NCI-H446 treated with DMSO at 0.1 percent for 48 hours (cell line): ENCODE data around the gene MCF2L.
"Not testable (repeated sequence)": the region's sequence is repeated elsewhere in the genome, so short reads cannot be mapped to it uniquely, and the experiment has no call there.

Source experiments
- DNase-seq: peaks from one replicate; lab custom pipeline; 2025; lab: John Stamatoyannopoulos, UW

The MCF2L gene, protein sequence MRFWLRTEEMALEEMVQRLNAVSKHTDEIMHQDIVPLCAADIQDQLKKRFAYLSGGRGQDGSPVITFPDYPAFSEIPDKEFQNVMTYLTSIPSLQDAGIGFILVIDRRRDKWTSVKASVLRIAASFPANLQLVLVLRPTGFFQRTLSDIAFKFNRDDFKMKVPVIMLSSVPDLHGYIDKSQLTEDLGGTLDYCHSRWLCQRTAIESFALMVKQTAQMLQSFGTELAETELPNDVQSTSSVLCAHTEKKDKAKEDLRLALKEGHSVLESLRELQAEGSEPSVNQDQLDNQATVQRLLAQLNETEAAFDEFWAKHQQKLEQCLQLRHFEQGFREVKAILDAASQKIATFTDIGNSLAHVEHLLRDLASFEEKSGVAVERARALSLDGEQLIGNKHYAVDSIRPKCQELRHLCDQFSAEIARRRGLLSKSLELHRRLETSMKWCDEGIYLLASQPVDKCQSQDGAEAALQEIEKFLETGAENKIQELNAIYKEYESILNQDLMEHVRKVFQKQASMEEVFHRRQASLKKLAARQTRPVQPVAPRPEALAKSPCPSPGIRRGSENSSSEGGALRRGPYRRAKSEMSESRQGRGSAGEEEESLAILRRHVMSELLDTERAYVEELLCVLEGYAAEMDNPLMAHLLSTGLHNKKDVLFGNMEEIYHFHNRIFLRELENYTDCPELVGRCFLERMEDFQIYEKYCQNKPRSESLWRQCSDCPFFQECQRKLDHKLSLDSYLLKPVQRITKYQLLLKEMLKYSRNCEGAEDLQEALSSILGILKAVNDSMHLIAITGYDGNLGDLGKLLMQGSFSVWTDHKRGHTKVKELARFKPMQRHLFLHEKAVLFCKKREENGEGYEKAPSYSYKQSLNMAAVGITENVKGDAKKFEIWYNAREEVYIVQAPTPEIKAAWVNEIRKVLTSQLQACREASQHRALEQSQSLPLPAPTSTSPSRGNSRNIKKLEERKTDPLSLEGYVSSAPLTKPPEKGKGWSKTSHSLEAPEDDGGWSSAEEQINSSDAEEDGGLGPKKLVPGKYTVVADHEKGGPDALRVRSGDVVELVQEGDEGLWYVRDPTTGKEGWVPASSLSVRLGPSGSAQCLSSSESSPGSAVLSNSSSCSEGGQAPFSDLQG

DNA sequence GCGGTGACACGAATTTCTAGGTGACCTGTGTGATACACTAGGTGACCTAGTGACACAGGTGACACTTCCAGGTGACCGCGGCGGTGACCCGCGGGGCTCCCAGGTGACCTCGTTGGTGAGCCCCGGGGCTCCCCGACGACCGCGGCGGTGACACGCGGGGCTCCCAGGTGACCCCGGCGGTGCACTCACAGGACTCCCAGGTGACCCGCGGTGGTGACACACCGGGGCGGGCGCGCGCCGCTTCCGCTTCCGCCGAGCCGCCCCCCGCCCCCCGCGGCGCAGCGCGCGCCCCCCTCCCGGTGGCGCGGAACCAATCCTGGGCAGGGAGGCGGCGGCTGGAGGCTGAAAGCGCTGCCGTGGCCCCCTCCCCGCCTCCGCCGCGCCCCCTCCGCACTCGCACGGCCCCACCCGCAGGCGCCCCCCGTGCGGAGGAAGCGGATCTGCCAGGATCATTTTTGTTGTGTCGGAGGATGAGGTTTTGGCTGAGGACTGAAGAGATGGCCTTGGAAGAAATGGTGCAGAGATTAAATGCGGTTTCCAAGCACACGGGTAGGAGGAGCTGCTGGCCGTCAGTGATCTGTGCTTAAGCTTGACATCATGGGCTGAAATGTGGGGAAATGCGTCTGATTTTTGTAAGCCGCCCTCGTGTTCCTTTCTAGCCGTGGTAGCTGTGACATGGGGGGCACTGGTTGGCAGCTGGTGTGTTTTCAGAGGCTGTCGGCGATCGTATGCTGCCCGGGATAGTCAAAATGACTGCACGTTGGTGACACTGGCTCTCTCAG is at the start of gene MCF2L:
Gene MCF2L (plus strand): TSS at position 305 of the 782 bp plus-strand sequence. CDS start 166 bp downstream, at position 471.
- no peak for DNase-seq

DNA sequence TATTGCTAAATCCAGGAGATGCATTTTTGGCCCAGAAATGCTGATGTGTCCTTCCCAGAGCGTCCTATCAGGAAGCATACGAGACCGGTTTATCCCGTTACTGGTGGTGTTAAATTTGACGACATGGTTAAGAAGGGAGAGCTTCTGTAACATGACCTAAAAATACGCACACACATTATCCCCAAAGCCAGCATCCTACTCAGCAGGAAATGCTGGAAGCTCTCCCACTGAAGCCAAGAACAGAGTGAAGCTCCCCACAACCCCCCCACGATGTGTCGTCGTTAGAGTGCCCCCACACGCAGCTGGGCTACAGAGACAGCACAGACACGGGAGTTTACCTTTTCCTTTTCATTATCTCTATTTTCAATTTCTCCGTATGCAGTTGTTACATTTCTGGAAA is 45.1 kb upstream of the MCF2L start:
- DNase-seq, result no peak

DNA sequence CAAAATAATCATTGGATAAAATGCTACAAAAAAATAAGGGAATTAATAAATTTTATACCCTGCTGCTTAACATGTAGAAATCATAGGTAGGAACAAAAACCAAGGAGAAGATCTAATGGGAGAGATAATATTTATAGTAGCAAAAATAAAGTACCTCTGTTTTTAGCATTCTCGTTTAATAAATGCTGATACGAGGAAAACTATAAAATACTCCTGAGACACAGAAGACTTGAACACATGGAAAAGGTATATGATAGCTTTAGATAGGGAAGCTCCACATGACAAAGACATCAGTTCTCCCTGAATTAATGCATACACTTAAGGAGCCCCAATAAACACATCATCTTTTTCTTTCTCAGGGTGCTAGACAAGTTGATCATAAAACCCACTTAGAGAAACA is 44.6 kb upstream of the MCF2L start:
- DNase-seq, result no peak

DNA sequence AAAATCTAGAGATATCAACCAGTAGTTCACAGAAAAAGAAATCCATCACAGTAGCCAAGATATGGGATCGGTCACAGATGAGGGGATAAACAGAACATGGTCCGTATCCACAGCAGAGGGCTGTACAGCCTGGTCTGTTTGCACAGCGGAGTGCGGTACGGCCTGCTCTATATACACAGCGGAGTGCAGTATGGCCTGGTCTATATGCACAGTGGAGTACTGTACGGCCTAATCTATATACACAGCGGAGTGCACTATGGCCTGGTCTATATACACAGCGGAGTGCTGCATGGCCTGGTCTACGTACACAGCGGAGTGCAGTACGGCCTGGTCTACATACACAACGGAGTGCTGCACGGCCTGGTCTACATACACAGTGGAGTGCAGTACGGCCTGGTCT is 43.0 kb upstream of the MCF2L start:
- DNase-seq, result no peak

DNA sequence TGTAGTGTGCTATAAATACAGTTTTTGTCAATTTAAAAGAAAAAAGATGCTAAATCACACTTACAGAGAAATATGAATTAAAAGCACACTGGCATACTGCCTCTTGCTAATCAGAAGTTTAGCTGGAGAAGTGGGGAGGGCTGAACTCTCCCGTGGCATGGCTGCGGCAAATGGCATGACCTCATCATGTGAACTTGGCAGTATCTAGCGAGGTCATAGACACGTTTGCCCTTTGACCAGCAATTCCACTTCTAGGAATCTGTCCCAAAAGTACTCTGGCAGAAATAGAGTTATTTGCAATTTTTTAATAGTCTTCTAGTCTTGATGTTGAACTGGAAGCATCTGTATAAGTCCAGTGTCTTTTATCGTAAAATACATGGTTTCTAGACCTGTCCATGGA is 42.0 kb upstream of the MCF2L start:
- no peak for DNase-seq

DNA sequence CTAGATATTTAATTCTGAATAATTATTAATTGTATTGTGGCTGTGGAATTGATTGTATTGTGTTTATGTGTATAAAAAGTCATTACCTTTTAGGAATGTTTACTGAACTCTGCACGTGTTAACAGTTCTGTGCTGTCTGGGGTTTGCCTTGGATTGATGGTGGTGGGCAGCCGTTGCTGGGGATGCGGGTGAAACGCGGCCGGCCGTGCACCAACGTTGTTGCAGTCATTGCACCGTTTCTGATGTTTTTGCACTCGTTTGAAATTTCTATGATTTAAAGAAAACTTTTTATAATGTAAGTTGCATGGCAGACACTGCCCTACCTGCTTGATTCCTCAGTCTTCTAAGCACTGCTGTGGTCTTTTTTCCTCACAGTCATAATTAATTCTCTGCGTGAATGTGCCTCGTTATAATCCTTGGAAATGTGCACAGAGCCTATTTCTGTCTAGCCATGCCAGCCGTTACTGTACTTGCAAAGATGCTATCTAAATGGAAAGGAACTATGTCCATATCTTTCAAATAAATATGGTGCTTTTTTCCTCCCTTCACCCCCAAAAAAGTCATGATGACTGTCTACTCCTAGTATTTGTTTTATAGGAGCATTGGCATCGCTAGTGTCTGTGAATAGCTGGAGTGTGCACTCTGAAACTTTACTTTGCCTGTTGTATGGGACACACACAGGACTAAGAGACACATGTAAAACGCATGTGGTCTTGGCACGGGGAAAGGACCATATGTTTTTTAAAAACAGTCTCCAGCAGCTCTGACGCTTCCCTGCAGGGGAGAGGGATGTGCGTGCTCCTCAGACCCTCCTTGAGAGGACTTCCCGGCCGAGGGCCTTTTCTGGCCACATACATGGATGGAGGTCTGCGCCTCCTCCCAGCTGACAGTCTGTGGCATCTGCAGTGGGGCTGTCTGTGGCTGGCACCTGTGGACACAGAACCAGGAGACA is 40.7 kb upstream of the MCF2L start:
- DNase-seq, result no peak

DNA sequence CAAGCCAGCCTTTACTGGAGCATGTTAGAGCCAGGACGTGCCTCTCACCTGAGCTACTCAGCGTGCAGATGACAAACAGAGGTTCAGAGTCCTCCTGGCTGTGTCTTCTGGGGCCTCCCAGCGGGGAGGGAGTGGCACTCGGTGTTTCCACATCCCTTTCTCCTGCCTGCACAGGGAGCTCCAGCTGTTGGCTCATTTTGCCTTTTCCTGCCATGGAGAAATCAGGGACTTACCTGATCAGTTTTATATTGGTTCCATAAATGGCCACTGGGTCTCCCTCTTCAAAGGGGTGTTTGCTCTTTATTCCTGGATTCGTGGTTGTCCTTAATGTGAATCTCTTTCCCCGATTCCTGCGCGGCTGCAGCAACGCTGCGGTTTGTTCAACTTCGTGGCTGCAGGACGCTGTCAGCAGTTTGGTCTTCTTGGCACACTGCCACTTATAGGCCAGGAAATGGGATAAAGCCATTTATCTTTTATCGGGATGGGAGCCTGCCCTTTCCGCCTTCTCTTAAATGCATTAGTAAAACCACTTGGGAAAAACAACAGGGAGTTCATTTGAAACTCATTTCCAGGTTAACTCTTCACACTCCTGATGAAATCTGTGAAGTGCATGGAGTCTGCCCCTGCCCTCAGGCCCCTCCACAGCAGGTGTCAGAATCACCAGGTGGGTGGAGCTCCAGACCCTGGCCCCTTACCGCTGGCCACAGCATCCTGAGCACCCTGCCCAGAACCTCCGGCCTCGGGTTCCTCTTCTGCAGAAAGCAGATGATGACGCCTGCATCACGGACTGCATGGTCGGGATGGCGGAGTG is 39.8 kb upstream of the MCF2L start:
- no peak for DNase-seq

DNA sequence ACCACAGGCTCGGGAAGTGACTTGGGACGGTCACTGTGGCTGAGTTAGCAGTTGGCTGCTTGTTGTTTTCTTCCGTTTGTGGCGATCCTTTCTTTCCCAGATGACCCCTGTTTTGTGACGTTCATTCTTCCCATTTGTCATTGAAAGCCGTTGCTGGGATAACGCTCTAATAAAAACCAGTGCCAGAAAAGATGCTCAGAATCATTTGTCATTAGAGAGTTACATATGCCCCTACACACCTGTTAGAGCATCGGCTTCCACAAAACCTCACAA is 39.3 kb upstream of the MCF2L start:
- DNase-seq, result no peak

DNA sequence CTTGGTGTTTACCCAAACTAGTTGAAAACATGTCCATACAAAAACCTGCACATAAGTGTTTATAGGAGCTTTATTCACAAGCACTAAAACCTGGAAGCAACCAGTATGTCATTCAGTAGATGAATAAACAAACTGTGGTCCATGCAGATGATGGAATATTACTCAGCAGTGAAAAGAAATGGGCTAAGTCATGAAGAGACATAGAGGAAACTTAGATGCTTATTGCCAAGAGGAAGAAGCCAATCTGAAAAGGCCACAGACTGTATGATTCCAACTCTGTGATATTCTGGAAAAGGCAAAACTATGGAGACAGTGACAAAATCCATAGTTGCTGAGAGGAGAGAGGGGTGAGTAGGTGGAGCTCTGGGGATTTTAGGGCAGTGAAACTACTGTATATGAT is 38.8 kb upstream of the MCF2L start:
- DNase-seq, result no peak

DNA sequence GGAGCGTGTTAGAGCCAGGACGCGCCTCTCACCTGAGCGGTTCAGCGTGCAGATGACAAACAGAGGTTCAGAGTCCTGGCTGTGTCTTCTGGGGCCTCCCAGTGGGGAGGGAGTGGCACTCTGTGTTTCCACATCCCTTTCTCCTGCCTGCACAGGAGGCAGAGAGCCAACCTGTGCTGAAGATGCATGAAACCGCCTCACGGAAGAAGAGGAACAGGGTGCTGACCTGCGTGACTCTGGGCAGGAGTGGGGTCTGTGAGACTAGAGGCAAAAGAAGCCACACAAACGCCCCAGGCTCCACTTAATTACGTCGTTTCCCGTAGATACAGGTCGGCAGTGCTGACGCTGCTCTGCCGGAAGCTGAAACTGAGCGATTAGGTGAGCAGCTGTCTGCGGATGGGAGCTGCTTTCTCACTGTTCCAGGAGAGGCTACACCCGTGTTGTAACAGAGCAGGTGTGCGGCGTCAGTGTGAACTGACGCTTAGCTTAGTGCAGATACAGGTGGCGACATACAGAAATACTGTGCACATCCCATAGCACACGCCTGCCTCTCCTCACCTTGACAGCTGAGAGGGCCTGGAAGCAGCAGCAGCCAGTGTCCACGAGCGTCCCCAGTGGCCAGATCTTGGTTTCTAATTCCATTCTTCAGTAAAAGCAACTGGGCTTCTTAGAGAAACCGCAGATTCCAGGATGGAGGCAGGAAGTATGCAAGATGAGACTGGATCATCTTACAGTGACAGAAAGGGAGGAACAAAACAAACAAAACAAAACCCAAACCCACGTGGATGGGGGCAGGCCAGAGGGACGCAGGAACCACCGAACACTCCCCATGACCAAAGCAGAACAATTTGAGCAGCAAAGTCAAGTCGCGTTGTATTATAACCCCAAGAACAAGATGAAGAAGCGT is 37.7 kb upstream of the MCF2L start:
- DNase-seq, result no peak

DNA sequence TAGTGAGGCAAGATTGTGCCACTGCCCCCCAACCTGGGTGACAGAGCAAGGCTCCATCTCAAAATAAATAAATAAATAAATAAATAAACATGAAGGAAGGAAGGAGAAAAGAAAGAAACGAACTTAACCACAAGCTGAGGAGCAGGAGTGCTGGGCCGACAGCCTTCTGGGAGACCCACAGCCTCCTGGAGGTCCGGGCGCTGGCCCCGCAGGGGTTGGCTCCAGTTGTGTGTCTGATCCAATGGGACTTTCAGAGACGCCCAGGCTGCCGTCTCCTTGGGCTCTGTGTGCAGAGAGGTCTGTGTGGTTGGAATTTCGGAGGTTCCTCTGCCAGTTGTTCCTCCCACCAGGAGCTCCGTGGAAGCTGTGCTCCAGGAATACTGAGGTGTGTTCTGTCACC is 36.0 kb upstream of the MCF2L start:
- DNase-seq, result no peak

DNA sequence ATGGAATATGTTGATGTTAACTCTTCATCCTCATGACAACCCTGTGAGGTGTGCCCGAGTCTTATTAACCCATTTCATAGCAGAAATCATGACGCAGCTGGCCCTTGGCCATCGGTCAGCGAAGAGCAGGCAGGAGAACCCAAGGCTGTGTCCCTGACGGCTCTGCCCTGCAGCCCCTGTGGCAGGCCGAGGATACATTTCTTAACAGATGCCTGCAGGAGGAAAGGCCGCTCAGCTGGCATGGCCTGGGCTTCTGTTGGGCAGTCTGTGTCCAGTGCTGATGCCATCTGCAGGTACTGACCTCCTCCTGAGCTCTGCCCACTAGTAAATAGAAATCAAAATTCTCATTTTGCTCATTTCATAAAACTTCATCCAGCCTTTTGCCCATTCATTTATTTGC is 35.4 kb upstream of the MCF2L start:
- no peak for DNase-seq

DNA sequence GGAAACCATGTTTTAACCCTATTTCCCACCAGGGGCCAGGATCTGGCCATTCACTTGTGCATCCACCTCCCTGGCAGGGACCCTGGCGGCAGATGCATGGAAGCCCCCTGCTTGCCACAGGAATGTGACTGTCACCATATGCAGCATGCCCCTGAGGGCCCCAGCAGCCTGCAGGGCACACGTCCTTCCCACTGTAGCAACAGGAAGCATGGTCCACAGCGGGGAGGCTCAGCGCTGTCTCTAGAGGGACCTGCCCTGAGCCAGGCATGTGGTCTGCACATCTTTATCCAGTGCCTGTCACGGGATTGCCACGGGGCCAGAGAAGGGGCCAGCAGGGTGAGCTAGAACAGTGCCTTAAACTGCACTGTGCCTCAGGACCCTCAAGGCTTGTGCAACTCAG is 34.9 kb upstream of the MCF2L start:
- DNase-seq, result no peak

DNA sequence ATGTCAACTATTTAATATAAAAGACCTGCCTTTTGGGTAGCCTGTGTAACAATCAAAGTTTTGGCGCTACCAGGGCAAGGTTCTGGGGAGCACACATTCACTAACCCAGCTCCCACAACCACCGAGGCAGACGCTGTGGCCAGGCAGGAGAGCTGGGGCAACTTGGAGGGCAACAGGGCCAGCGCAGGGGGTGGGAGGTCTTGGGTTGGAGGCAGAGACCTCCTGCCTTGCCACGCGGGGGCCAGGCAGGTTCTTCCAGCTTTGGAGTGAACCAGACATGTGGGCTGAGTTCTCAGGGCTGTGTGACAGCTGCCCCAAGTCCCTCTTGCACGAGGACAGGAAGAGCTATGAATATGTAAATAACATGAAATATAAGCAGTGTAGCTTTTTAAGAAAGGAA is 30.3 kb upstream of the MCF2L start:
- no peak for DNase-seq

DNA sequence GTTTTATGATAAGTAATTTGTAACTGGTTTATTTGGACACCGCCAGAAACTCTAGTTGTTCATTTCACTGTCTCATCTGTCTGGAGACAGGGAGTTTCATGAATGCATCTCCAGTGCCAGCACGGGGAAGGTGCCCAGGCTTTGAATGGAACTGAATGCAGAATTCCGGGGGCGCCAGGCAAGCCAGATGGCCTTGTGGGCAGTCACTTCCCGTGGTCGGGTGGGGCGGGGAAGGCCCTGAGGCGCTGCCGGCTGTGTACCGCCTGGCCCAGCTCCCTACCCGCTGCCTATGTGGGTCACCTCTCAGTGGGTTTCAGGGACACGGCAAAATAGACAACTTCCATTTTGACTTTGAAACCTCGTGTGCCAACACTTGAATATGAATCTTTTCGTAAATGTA is 28.8 kb upstream of the MCF2L start:
- DNase-seq, result no peak

DNA sequence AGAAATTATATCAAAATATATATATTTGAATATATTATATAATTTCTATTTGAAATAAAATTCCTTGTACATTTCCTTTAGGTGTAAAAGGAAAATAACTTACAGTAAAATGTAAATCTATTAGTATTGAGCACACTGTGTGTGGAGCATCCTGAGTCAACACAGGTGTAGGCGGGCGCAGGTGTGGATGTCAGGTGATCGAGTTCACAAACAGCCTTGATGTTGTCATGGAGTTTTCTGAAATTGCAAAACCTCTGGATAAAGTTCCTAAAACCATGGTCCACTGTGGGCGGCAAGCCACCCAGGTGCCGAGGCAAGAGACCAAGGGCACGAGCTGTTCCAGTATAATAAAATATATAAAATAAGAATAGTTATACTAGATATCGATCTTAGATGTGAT is 27.7 kb upstream of the MCF2L start:
- no peak for DNase-seq

DNA sequence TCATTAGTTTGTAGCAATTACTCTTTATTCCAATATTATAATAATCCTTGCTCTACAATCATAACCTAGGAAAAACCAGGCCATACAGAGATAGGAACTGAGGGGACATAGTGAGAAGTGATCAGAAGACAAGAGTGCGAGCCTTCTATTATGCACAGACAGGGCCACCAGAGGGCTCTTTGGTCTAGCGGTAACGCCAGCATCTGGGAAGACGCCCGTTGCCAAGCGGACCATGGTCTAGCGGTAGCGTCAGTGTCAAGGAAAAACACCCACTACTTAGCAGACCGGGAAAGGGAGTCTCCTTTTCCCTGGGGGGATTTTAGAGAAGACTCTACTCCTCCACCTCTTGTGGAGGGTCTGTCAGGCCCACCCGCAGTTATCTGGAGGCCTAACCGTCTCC is 27.2 kb upstream of the MCF2L start:
- DNase-seq, result not testable (repeated sequence)

DNA sequence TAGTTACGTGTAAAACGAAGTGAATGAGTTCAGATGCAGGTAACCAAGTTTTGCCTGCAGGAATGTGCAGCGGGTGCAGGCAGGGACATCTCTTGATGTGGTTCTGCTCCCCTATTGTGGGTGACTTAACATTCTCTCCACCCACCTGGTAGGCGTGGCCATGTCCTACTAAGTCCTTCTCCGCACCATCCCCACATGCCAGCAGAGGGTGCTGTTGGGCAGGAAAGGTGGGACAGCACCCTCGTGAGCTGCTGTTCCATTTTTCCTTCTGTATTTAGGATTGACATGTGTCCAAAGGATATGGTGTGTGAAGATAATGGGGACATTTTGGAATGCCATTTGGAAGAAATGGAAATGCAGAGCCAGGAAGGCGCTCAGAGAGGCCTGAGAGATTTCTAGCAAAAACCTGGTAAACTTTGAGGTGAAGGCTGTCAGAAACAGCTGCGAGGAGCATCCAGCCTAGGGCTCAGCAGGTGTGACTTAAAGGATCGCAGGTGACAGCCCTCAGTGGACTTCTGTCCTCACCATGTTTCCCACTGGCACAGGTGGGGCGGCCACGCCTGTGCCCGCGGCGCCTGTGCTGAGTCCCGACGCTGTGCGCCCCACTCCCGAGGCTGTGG is 26.2 kb upstream of the MCF2L start:
- DNase-seq, result no peak
